ENCODE data around the gene ZFPL1. TPM values are rescaled to one million over a fixed set of nuclear protein-coding genes. Genes with fewer than 3 reads are reported as not detected.

ZFPL1 gene
- 10 to 100 TPM; 26.2 to 26.5 TPM for total RNA-seq
- long read RNA-seq, transcript ZFPL1-201 (8 exons, 1,371 nt) = major isoform, 13 of 17 reads
- long read RNA-seq, partial matches to known transcripts = 2 of 17 reads
- long read RNA-seq, other reads (novel, unspliced or antisense) = 2 of 17 reads

DNA sequence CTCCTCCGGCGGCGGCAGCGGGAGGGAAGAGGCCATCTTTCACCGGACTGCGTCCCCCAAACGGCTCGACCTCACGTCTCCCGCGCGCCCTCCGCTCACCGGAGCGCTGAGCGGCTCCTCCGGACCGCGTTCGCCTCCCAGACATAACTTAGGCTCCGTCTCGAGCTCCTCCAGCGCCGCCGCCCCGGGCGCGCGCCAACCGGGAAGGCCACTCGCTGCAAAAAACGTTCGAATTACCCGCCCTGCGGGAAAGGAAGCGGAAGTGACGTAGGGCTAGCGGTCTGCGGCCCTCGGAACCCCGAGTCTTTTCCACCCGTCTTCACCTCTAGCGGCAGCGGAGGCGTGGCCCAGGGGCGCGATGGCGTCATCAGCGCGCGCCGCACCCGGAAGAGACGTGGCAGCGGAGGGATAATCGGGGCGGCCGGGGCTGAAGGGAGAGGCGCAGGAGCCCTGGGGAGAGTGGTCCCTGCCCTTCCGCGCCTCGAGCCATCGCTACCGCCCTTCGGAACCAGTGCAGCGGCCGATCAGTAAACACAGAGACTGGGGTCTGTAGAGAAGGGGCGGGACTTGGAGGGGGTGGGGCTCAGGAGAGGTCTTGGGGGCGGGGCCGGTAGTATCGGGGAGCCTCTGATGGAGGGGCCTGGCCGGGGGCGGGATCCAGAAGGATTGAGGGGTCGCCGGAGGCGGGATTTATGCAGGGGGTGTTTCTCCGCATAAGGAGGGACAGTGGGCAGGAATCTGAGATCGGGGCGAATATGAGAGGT is at the start of gene ZFPL1, which contains the start of gene CDCA5:
Gene ZFPL1, plus strand, starts transcription at position 389 of the 764 bp plus-strand sequence. CDS start 477 bp downstream, outside the sequence.
Gene CDCA5, minus strand, starts transcription at position 207 of the 764 bp plus-strand sequence. Its CDS starts 62 bp downstream, at position 145.
- ATAC-seq (peak; percentile 97 to 99), DNase-seq (peak; percentile 95)
- intact Hi-C loops (cut with DNase I) = no loop called here

DNA sequence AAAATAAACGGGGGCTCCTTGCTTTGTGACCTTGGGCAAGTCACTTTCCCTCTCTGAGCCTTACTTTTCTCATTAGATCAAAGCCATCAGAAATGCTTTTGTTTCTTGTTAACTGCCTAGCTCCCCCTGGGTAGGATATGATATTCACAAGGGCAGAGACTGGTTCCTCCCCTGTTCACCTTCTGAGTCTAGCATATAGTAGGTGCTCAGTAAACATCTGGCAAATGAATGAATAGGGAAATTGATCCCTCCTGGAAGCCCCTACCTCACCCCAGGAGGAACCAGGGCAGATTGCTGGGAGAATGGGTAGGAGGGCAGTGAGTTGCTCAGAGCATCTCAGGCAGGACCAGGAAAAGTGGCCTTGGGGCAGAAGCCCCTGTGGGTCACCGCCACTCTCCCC is 49.6 kb upstream of the ZFPL1 start:
- ATAC-seq (no peak), DNase-seq (no peak)
- intact Hi-C loops (cut with DNase I) = no loop called here

DNA sequence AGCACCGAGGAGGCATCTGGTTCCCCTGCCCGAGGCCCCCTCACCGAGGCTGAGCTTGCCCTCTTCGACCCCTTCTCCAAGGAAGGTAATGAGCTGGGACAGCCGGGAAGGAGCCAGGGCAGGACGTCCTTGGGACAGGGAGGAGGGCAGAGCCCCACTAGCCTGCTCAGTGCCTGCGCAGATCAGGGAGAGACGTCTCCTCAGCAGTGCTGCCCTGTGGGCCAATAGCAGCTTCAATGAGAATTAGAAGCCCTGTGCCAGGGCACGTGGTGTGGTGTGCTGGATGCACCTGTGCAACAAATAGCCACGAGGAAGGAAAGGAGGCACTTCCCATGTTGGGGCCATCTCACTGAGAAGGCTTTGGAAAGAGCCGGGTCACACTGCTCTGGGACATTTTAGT is 48.4 kb upstream of the ZFPL1 start:
- intact Hi-C loops (cut with DNase I) = no loop called here
- ATAC-seq (no peak), DNase-seq (no peak)

DNA sequence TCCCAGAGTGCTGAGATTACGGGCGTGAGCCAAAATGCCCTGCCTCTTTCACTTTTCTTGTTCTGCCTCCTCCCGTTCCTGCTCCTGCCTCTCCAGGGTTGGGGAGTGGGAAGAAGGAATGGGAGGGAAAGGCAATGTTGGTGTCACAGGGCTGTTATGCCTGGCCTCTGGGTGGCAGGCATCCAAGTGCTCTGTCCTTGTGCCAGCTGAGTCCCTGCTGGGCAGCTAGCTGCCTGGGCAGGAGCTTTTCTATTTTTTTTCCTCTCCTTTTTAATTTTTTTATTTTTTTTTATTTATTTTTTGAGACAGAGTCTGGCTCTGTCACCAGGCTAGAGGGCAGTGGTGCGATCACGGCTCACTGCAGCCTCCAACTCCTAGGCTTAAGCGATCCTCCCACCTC is 47.1 kb upstream of the ZFPL1 start:
- peak; percentile 56 for DNase-seq
- intact Hi-C loops (cut with DNase I) = no loop called here

DNA sequence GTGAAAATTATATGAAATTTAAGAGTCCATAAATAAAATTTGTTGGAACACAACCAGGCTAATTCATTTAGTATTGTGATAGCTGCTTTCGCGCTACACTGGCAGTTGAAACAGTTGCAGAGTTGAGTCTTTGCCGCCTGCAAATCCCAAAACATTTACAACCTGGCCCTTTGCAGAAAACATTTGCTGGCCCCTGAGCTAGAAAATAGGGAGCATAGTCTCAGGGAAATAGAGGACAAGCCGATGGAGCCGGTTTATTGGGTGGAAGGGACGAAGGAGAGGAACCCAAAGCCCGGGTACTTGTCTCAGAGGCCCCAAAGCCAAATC is 43.5 kb upstream of the ZFPL1 start:
- no peak for ATAC-seq
- intact Hi-C loops (cut with DNase I) = no loop called here
- DNase-seq = no peak

More for the DNA sequence above, 47.1 kb upstream of the ZFPL1 start:
- ATAC-seq = no peak

DNA sequence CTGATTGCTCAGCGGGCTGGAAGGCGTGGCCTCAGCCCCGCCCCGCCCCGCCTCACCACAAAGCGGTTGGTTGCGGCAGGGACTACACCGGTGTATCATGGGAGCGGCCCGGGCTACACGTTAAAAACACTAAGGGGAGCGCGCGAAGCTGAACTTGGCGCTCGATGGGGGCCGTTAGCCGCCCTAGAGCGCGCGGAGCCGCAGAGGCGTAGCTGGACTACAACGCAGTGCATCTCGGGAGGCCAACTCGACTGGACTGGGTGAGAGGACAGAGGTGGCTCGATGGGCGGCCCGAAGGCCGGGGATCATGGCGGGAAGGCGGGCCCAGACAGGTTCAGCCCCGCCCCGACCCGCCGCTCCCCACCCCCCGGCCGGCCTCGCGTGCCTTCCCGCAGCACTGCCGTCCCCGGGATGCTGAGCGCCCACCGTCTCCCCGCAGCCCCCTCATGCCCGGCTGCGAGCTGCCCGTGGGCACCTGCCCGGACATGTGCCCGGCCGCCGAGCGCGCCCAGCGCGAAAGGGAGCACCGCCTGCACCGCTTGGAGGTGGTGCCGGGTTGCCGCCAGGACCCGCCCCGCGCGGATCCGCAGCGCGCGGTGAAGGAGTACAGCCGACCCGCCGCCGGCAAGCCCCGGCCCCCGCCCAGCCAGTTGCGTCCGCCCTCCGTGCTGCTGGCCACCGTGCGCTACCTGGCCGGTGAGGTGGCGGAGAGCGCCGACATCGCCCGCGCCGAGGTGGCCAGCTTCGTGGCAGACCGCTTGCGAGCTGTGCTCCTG is 43.0 kb upstream of the ZFPL1 start, which contains the start of gene SAC3D1:
Gene SAC3D1, plus strand, starts transcription at position 364 of the 776 bp plus-strand sequence. Its CDS starts 83 bp downstream, at position 447.
- intact Hi-C loops (cut with DNase I) = no loop called here
- ATAC-seq = peak; percentile 97

DNA sequence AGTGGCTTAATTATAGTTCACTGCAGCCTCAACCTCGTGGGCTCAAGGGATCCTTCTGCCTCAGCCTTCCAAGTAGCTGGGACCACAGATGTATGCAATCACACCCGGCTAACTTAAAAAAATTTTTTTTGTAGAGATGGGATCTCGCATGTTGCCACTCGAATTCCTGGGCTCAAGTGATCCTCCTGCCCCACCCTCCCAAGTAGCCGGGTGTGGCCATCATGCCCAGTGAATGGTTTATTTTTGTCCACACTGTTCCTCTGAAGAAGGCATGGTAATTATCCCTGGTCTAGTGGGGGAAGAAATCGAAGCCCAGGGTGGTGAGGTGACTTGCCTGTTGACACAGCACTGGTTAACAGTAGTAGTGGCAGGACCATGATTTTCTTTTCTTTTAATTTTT is 41.1 kb upstream of the ZFPL1 start:
- DNase-seq = no peak
- intact Hi-C loops (cut with DNase I) = no loop called here
- no peak for ATAC-seq

More for the DNA sequence above, 43.0 kb upstream of the ZFPL1 start, which contains the start of gene SAC3D1:
- DNase-seq = peak; percentile 91

DNA sequence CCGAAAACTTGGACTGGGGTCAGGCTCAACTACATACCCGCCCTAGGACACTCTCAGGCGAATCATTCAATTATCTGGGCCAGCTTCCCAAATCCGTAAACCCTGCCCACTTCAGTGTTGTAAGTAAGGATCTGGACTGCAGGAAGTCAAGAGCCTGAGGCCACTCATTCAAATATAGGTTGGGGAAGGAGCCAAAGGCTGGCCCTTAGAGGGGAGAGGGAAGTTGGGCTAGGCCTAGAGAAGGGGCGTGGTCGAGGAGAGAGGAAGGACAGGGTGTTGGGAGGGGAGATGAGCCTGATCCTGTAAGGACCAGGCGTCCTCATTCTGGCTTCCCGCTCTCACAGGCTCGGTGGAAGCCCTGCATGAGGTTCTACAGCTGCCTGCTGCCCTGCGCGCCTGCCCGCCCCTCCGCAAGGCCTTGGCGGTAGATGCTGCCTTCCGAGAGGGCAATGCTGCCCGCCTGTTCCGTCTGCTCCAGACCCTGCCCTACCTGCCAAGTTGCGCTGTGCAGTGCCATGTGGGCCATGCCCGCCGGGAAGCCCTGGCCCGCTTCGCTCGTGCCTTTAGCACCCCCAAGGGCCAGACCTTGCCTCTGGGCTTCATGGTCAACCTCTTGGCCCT is 40.0 kb upstream of the ZFPL1 start:
- ATAC-seq (no peak), DNase-seq (peak; percentile 44)
- intact Hi-C loops (cut with DNase I) = no loop called here

DNA sequence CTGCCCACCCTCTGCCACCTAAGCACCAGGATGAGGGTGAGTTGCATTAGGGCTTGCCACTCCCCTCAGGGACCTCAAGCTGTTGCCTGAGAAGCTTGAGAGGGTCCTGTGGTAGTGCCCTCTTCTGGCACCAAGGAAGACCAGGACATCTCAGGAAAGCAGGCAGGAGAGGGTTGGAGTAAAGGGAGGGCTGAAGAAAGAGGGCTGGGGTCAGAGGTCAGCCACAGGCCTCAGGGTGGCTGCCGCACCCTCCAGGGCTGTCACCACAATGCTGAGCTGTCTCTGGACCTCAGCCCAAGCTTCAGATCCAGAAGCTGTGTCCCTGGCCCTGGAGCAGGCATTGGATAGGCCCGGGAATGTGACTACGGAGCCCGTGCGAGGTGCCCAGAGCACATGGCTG is 39.0 kb upstream of the ZFPL1 start:
- ATAC-seq (no peak), DNase-seq (no peak)

DNA sequence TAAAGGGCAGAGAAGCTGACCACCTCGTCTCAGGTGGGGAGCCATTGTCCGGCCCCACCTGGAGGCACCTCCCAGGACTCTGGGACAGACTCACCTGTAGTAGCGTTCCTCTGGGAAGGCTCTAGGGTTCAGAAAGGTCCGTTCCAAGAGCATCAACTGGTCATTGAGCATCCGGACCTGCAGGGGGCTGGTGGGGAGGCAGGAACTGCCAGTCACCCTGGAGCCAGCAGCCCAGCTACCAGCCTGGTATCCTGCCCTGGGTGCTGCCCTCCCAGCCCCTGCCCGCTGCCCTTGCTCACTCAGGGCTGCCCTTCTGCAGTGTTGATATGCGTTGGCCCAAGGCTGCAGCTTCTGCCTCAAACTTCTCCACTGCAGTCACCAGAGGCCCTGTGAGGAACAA is 38.3 kb upstream of the ZFPL1 start:
- ATAC-seq (no peak), DNase-seq (no peak)
- intact Hi-C loops (cut with DNase I) = no loop called here

More for the DNA sequence above, 39.0 kb upstream of the ZFPL1 start:
- intact Hi-C loops (cut with DNase I) = no loop called here

DNA sequence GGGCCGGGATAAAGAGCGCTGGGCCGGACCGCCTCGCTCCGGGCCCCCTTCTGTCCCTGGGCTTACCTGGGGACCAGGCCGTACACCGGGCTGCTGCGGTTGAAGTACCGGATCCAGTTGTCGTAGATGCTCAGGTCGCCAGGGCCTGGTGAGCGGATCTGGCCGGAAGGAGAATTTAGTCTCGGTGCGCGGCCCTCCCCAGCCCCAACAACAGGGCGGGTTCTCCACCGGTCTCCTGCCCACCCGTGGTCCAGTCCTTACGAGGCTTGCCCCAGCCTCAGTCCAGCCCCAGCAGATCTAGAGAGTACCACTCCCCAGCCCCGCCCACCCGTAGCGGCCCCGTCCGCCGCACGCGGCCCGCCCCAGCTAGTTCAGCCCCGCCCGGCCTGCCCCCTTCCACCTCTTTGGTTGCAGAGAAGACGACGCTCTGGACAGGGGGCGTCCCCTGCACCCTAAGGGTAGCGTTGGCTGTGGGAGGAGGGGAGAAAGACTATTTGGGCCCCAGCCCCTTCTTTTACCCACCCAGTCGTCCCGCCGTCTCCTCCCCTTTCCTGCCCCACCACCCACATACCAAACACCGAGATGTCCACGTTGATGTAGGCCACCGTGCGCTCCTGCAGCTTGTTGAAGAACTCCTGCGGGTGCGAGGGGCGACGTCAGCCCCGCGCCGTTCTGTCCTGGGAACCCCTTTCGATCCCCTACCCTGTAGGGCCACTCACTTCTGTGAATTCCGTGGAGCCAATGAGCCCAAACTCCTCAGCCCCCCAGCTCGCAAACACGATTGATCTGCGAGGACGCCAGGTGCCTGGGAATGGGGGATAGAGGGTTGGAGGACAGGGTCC is 36.2 kb upstream of the ZFPL1 start:
- ATAC-seq (peak; percentile 53 to 69), DNase-seq (peak; percentile 54)
- intact Hi-C loops (cut with DNase I) = no loop called here

DNA sequence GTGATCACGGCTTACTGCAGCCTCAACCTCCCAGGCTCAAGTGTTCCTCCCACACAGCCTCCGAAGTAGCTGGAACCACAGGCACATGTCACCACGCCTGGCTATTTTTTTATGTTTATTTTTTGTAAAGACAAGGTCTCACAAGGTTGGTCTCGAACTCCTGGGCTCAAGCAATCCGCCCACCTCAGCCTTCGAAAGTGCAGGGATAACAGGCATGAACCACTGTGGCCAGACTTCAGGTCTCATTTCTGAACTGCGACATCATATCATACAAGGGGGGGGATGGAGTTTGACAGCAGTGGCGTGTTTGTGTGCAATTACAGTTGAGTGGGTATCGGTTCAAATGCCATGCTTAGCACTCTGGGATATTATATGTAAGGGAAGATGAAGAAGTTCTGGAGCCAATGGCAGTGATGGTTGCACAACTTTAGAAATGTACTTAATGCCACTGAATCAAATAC is 32.6 kb upstream of the ZFPL1 start:
- DNase-seq (no peak), ATAC-seq (no peak)
- intact Hi-C loops (cut with DNase I) = no loop called here

DNA sequence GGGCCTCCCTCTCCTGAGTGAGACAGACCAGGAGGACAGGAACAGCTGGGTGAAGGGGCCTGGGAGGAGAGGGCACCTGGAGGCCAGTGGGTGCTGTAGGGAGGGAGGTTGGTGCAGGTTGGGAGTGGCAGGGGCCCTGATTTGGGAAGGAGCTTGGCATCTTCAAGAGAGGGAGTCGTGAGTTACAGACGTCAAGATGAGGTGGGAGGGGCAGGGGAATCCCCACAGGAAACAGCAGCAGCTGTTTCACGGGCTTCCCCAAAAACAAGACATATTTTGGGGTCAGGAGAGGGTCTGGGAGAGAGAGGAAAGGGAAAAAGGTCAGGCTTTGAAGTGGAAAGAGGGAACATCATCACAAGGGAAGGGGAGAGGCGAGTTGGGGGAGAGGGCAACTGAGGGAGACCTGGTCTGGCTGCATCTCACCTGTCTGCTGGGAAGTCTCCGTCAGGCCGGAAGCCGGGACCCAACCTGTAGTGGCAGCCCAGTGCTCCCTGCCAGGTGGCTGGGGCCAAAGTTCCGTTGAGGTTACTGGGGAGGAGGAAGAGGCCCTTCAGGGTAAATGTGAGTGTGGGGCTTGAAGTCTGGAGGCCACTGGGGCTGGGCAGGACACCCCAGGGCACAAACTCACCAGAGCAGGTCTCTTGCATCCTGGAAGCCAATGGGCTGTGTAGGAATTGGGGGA is 30.1 kb upstream of the ZFPL1 start:
- DNase-seq (no peak), ATAC-seq (no peak)
- intact Hi-C loops (cut with DNase I) = no loop called here

DNA sequence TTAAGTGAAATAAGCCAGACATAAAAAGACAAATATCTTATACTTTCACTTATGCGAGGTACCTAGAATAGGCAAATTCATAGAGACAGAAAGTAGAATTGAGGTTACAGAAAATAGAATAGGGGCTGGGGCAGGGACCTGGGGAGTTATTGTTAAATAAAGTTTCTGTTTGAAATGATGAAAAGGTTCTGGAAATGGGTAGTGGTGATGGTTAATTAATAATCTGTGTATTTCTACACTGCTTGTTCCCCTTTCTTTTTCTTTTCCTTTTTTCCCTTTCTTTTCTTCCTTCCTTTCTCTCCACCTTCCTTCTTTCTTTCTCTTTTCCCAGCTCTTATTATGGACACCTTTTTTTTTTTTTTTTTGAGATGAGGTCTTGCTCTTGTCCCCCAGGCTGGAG is 28.5 kb upstream of the ZFPL1 start:
- intact Hi-C loops (cut with DNase I) = no loop called here
- DNase-seq = no peak
- no peak for ATAC-seq

DNA sequence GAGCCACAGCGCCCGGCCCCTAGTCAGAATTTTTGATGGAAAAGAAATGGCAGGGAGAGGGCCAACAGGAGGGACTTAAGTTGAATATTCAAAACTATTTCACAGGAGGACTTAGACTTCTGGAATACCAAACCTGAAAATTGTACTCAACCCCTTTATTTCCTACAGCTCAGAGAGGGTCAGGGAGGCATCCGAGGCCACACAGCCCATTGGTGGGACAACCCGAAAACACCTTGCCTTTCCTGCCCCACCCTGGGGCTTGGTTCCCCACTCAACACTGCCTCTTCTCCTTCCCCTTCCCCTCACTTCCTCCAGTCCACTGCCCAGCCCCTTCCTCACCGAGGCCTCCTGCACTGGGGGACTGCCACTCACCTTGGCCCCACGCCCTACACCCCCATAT is 27.0 kb upstream of the ZFPL1 start:
- intact Hi-C loops (cut with DNase I) = no loop called here
- ATAC-seq = no peak
- DNase-seq = no peak

DNA sequence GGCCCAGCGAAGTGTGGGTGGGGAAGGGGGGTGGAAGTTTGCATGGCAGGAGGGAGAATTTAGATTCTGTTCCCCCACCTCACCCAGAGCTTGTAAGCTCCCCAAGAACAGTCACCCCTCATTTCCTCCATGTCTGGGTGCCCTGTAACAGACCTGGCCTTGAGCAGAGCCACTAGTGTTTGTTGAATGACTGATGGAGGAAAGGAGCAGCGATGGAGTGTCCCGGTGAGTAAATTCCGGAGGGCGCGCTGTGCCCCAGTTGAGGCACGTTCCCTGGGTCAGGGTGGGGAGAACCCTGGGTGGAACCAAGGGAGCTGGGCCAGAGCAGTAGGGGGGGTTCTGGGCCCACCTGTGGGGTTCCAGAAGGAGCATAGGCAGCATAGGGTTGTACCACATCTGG is 26.5 kb upstream of the ZFPL1 start:
- DNase-seq (no peak), ATAC-seq (no peak)
- intact Hi-C loops (cut with DNase I) = no loop called here

DNA sequence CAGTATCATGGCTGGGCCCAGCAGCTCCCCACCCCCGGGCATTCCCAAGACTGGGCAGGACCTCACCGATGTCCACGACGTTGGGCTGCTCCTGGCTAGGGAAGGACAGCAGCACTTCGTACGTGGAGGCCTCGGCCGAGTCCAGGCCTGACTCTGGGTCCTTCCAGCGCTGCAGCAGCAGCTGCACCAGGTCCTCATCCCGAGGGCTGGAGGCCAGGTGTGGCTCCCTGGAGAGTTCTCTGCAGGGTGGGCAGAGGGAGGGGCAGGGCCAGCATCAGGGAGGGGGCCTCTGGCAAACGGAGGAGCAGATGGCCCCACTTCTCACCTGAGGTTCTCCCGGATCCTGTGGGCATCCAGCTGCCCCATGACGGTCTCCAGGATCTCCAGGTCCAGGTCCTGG is 26.0 kb upstream of the ZFPL1 start:
- DNase-seq = no peak
- no peak for ATAC-seq
- intact Hi-C loops (cut with DNase I) = no loop called here

DNA sequence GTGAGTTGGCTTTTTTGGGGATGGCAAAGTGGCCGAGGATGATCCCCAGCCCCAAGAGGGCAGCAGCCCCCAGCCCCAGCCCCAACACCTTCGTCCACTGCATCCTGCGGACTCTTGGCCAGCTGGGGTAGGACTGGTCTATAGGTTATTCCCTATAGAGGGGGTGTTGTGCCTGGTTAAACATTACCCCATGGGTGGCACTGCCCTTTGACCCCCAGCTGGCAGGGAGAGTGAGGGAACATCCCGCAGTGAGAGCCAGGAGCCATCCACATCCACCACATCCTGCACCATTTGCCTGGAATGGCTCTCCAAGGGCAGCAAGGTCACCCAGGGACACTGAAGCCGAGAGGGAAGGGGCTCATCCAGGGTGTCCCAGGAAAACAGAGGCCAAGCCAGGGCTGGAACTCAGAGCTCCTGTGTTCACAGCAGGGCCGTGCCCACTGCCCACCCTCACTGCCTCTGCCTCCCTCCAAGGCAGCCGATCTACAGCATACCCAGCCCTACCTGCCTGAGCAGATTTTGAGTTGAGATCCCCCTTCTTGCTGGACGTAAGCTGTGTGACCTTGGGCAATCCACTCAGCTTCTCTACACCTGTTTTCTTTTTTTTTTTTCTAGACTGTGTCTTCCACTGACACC is 25.5 kb upstream of the ZFPL1 start, which contains the start of gene NAALADL1:
Gene NAALADL1, minus strand, starts transcription at position 135 of the 636 bp plus-strand sequence. Its CDS starts 32 bp downstream, at position 103.
- ATAC-seq = no peak
- intact Hi-C loops (cut with DNase I) = no loop called here
- DNase-seq = no peak

Measured in left cardiac atrium (tissue), 4 donors.